HEK293 (cell line): ENCODE data around the gene IMMP1L.
A peak's percentile ranks its signal among the peaks of the same experiment; 100 is the strongest.

Experiments
- KLF16 ChIP-seq: fragments of 450-650 bp; formaldehyde crosslinking; IDR thresholded peaks from 2 replicates; pipeline ENCODE4 v1.5.1; 2017; ENCODE audit warnings: missing biosample characterization, missing genetic modification characterization
- KLF8 ChIP-seq: fragments of 450-650 bp; formaldehyde crosslinking; IDR thresholded peaks from 2 replicates; pipeline ENCODE4 v1.5.1; 2016; ENCODE audit warnings: missing biosample characterization, missing genetic modification characterization
- MZF1 ChIP-seq: fragments of 450-650 bp; formaldehyde crosslinking; IDR thresholded peaks from 2 replicates; pipeline ENCODE4 v1.5.1; 2017; ENCODE audit warnings: missing biosample characterization, missing genetic modification characterization, borderline replicate concordance
- YY1 ChIP-seq: fragments of 450-650 bp; formaldehyde crosslinking; IDR thresholded peaks from 2 replicates; pipeline ENCODE4 v1.5.1; 2018; ENCODE audit warnings: missing biosample characterization, missing genetic modification characterization
- ZBTB11 ChIP-seq: fragments of 450-650 bp; formaldehyde crosslinking; conservative IDR thresholded peaks from 2 replicates; pipeline ENCODE4 v1.5.1; 2016; ENCODE audit warnings: low read depth, missing biosample characterization, missing genetic modification characterization
- ZBTB26 ChIP-seq: fragments of 450-650 bp; formaldehyde crosslinking; optimal IDR thresholded peaks from 2 replicates; pipeline ENCODE3; 2016; ENCODE audit warnings: missing biosample characterization, mild to moderate bottlenecking, missing genetic modification characterization
- ZBTB6 ChIP-seq: fragments of 450-650 bp; formaldehyde crosslinking; IDR thresholded peaks from 2 replicates; pipeline ENCODE4 v1.5.1; 2017; ENCODE audit warnings: missing biosample characterization, missing genetic modification characterization
- ZBTB7A ChIP-seq: fragments of 450-650 bp; formaldehyde crosslinking; IDR thresholded peaks from 2 replicates; pipeline ENCODE4 v1.5.1; 2016; ENCODE audit warnings: low read depth, missing biosample characterization, missing genetic modification characterization
- ZFP37 ChIP-seq: fragments of 450-650 bp; formaldehyde crosslinking; IDR thresholded peaks from 2 replicates; pipeline ENCODE4 v1.5.1; 2016; ENCODE audit warnings: missing biosample characterization, missing genetic modification characterization
- ZIC2 ChIP-seq: fragments of 450-650 bp; formaldehyde crosslinking; IDR thresholded peaks from 2 replicates; pipeline ENCODE4 v1.5.1; 2016; ENCODE audit warnings: missing biosample characterization, missing genetic modification characterization
- ZNF16 ChIP-seq: fragments of 450-650 bp; formaldehyde crosslinking; IDR thresholded peaks from 2 replicates; pipeline ENCODE4 v1.5.1; 2016; ENCODE audit warnings: low read depth, missing biosample characterization, missing genetic modification characterization
- ZNF184 ChIP-seq: fragments of 450-650 bp; IDR thresholded peaks from 2 replicates; pipeline ENCODE4 v1.5.1; 2018; ENCODE audit warnings: missing biosample characterization, mild to moderate bottlenecking, missing genetic modification characterization
- ZNF211 ChIP-seq: fragments of 450-650 bp; formaldehyde crosslinking; IDR thresholded peaks from 2 replicates; pipeline ENCODE4 v1.5.1; 2016; ENCODE audit warnings: low read depth, missing biosample characterization, missing genetic modification characterization
- ZNF221 ChIP-seq: fragments of 450-650 bp; formaldehyde crosslinking; IDR thresholded peaks from 2 replicates; pipeline ENCODE4 v1.5.1; 2017; ENCODE audit warnings: missing biosample characterization, missing genetic modification characterization, borderline replicate concordance
- ZNF223 ChIP-seq: fragments of 450-650 bp; formaldehyde crosslinking; IDR thresholded peaks from 2 replicates; pipeline ENCODE4 v1.5.1; 2016; ENCODE audit warnings: missing biosample characterization, missing genetic modification characterization
- ZNF23 ChIP-seq: fragments of 450-650 bp; formaldehyde crosslinking; IDR thresholded peaks from 2 replicates; pipeline ENCODE4 v1.5.1; 2016; ENCODE audit warnings: missing biosample characterization, missing genetic modification characterization, borderline replicate concordance
- ZNF302 ChIP-seq: fragments of 450-650 bp; formaldehyde crosslinking; IDR thresholded peaks from 2 replicates; pipeline ENCODE4 v1.5.1; 2016; ENCODE audit warnings: missing biosample characterization, missing genetic modification characterization, low read depth
- ZNF341 ChIP-seq: fragments of 450-650 bp; formaldehyde crosslinking; IDR thresholded peaks from 2 replicates; pipeline ENCODE4; 2016; ENCODE audit warnings: low read depth, missing biosample characterization, missing genetic modification characterization
- ZNF394 ChIP-seq: fragments of 450-650 bp; formaldehyde crosslinking; IDR thresholded peaks from 2 replicates; pipeline ENCODE4 v1.5.1; 2016; ENCODE audit warnings: missing biosample characterization, missing genetic modification characterization, mild to moderate bottlenecking, moderate library complexity, borderline replicate concordance
- ZNF423 ChIP-seq: fragments of 450-650 bp; formaldehyde crosslinking; IDR thresholded peaks from 2 replicates; pipeline ENCODE4 v1.5.1; 2016; ENCODE audit warnings: missing biosample characterization, missing genetic modification characterization
- ZNF510 ChIP-seq: fragments of 450-650 bp; formaldehyde crosslinking; IDR thresholded peaks from 2 replicates; pipeline ENCODE4 v1.5.1; 2018; ENCODE audit warnings: mild to moderate bottlenecking, missing genetic modification characterization, missing biosample characterization; ENCODE audit not compliant: insufficient replicate concordance
- ZNF529 ChIP-seq: fragments of 450-650 bp; formaldehyde crosslinking; IDR thresholded peaks from 2 replicates; pipeline ENCODE4 v1.5.1; 2017; ENCODE audit warnings: missing genetic modification characterization, missing biosample characterization; ENCODE audit not compliant: insufficient replicate concordance
- ZNF530 ChIP-seq: fragments of 450-650 bp; formaldehyde crosslinking; IDR thresholded peaks from 2 replicates; pipeline ENCODE4 v1.5.1; 2016; ENCODE audit warnings: low read depth, missing biosample characterization, missing genetic modification characterization
- ZNF621 ChIP-seq: fragments of 450-650 bp; formaldehyde crosslinking; IDR thresholded peaks from 2 replicates; pipeline ENCODE4 v1.5.1; 2017; ENCODE audit warnings: missing biosample characterization, missing genetic modification characterization
- ZNF707 ChIP-seq: fragments of 450-650 bp; formaldehyde crosslinking; IDR thresholded peaks from 2 replicates; pipeline ENCODE4 v1.5.1; 2016; ENCODE audit warnings: missing biosample characterization, missing genetic modification characterization
- ZSCAN16 ChIP-seq: fragments of 450-650 bp; formaldehyde crosslinking; IDR thresholded peaks from 2 replicates; pipeline ENCODE4 v1.5.1; 2016; ENCODE audit warnings: missing biosample characterization, missing genetic modification characterization
- ZXDB ChIP-seq: fragments of 450-650 bp; formaldehyde crosslinking; IDR thresholded peaks from 2 replicates; pipeline ENCODE4 v1.5.1; 2016; ENCODE audit warnings: missing biosample characterization, missing genetic modification characterization
- TF ChIP-seq, protein P1 (sequence below): fragments of 450-650 bp; formaldehyde crosslinking; IDR thresholded peaks from 2 replicates; pipeline ENCODE4 v1.5.1; 2017; ENCODE audit warnings: missing biosample characterization, missing genetic modification characterization
- TF ChIP-seq, protein P2 (sequence below): fragments of 450-650 bp; formaldehyde crosslinking; IDR thresholded peaks from 2 replicates; pipeline ENCODE4 v1.5.0; 2017; ENCODE audit warnings: missing biosample characterization, missing genetic modification characterization, borderline replicate concordance

IMMP1L gene

GRCh38 chr11:31509429-31510345, at the start of gene IMMP1L, which contains the start of gene ELP4 (continued):
- TF ChIP-seq ZSCAN16, result no peak
- TF ChIP-seq ZNF211 (tag by site-specific recombination), result no peak
- peak; percentile 32; the same call in 1 of the 2 replicates for TF ChIP-seq ZBTB6 (tag by site-specific recombination)
- TF ChIP-seq ZNF302 (tag by site-specific recombination), result no peak
- TF ChIP-seq ZBTB11, result peak; percentile 55; the same call in 1 of the 2 replicates
- TF ChIP-seq ZNF223 (tag by site-specific recombination), result no peak
- no peak for TF ChIP-seq ZNF16
- TF ChIP-seq ZNF510 (tag by site-specific recombination), result no peak
- TF ChIP-seq ZIC2 (tag by site-specific recombination), result no peak
- TF ChIP-seq ZNF394, result no peak
- peak; percentile 49; the same call in 1 of the 2 replicates for TF ChIP-seq ZXDB (tag by site-specific recombination)
- no peak for TF ChIP-seq KLF16
- TF ChIP-seq ZNF341, result no peak
- TF ChIP-seq ZNF530 (tag by site-specific recombination), result no peak
- TF ChIP-seq ZFP37 (tag by site-specific recombination), result no peak
- TF ChIP-seq ZBTB7A (tag by site-specific recombination), result no peak
- no peak for TF ChIP-seq ZNF423
- TF ChIP-seq, protein P1, sequence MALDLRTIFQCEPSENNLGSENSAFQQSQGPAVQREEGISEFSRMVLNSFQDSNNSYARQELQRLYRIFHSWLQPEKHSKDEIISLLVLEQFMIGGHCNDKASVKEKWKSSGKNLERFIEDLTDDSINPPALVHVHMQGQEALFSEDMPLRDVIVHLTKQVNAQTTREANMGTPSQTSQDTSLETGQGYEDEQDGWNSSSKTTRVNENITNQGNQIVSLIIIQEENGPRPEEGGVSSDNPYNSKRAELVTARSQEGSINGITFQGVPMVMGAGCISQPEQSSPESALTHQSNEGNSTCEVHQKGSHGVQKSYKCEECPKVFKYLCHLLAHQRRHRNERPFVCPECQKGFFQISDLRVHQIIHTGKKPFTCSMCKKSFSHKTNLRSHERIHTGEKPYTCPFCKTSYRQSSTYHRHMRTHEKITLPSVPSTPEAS (tag by site-specific recombination), result no peak
- TF ChIP-seq MZF1 (tag by site-specific recombination), result no peak
- TF ChIP-seq KLF8 (tag by site-specific recombination), result no peak
- peak; percentile 67 for TF ChIP-seq YY1 (tag by site-specific recombination)
- TF ChIP-seq ZNF184 (tag by site-specific recombination), result no peak
- TF ChIP-seq, protein P2, sequence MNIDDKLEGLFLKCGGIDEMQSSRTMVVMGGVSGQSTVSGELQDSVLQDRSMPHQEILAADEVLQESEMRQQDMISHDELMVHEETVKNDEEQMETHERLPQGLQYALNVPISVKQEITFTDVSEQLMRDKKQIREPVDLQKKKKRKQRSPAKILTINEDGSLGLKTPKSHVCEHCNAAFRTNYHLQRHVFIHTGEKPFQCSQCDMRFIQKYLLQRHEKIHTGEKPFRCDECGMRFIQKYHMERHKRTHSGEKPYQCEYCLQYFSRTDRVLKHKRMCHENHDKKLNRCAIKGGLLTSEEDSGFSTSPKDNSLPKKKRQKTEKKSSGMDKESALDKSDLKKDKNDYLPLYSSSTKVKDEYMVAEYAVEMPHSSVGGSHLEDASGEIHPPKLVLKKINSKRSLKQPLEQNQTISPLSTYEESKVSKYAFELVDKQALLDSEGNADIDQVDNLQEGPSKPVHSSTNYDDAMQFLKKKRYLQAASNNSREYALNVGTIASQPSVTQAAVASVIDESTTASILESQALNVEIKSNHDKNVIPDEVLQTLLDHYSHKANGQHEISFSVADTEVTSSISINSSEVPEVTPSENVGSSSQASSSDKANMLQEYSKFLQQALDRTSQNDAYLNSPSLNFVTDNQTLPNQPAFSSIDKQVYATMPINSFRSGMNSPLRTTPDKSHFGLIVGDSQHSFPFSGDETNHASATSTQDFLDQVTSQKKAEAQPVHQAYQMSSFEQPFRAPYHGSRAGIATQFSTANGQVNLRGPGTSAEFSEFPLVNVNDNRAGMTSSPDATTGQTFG, result no peak
- TF ChIP-seq ZNF23 (tag by site-specific recombination), result no peak
- no peak for TF ChIP-seq ZNF529 (tag by site-specific recombination)
- peak; percentile 36 for TF ChIP-seq ZBTB26 (tag by site-specific recombination)
- no peak for TF ChIP-seq ZNF221
- no peak for TF ChIP-seq ZNF621 (tag by site-specific recombination)
- no peak for TF ChIP-seq ZNF707 (tag by site-specific recombination)
